H9 (cell line): ENCODE results near the gene GALR3. TPM values are rescaled to one million over a fixed set of nuclear protein-coding genes. Genes with fewer than 3 reads are reported as not detected.

Experiments used
- DNase-seq: peaks from one replicate; pipeline ENCODE4 v3.0.0-alpha.2; 2017
- H2AFZ ChIP-seq: one replicate; pipeline ENCODE4 v1.6.1; 2013; ENCODE audit warnings: mild to moderate bottlenecking, low read length, control low read depth, moderate library complexity
- H2AK5ac ChIP-seq: 2 replicates; pipeline ENCODE4 v1.6.1; 2013; ENCODE audit warnings: low read length, control low read depth, mixed read lengths; ENCODE audit not compliant: insufficient read length
- H2BK120ac ChIP-seq: one replicate; pipeline ENCODE4 v1.6.1; 2013; ENCODE audit warnings: low read depth, mild to moderate bottlenecking, low read length, control low read depth, inconsistent platforms; ENCODE audit not compliant: poor library complexity, severe bottlenecking
- H2BK12ac ChIP-seq: 2 replicates; pipeline ENCODE4 v1.6.1; 2013; ENCODE audit warnings: low read length, control low read depth, mixed read lengths, low read depth; ENCODE audit not compliant: insufficient read length
- H2BK15ac ChIP-seq: 2 replicates; pipeline ENCODE4 v1.6.1; 2013; ENCODE audit warnings: low read depth, low read length, control low read depth
- H2BK20ac ChIP-seq: one replicate; pipeline ENCODE4 v1.6.1; 2013; ENCODE audit warnings: low read depth, mild to moderate bottlenecking, low read length, control low read depth, inconsistent platforms; ENCODE audit not compliant: poor library complexity, severe bottlenecking
- H2BK5ac ChIP-seq: 2 replicates; pipeline ENCODE4 v1.6.1; 2013; ENCODE audit warnings: low read length, control low read depth, mixed read lengths; ENCODE audit not compliant: insufficient read length
- H3K14ac ChIP-seq: 2 replicates; pipeline ENCODE4 v1.6.1; 2013; ENCODE audit warnings: low read length, control low read depth; ENCODE audit not compliant: insufficient read depth
- H3K18ac ChIP-seq: 2 replicates; pipeline ENCODE4 v1.6.1; 2013; ENCODE audit warnings: low read depth, mild to moderate bottlenecking, mixed read lengths, low read length, control low read depth; ENCODE audit not compliant: insufficient read length
- H3K23ac ChIP-seq: 2 replicates; pipeline ENCODE4 v1.6.1; 2013; ENCODE audit warnings: low read length, control low read depth, mixed read lengths, low read depth; ENCODE audit not compliant: insufficient read length
- H3K23me2 ChIP-seq: 2 replicates; pipeline ENCODE4 v1.6.1; 2013; ENCODE audit warnings: low read depth, mild to moderate bottlenecking, mixed read lengths, low read length, control low read depth; ENCODE audit not compliant: insufficient read length, poor library complexity, severe bottlenecking
- H3K27ac ChIP-seq: 2 replicates; pipeline ENCODE4 v1.5.1; 2013; ENCODE audit warnings: low read length, control low read depth, mixed read lengths, low read depth; ENCODE audit not compliant: insufficient read length
- H3K27me3 ChIP-seq: 2 replicates; pipeline ENCODE4 v1.6.1; 2013; ENCODE audit warnings: low read length, control low read depth, inconsistent platforms; ENCODE audit not compliant: insufficient read depth
- H3K4ac ChIP-seq: 2 replicates; pipeline ENCODE4 v1.6.1; 2013; ENCODE audit warnings: low read depth, mild to moderate bottlenecking, control low read depth, inconsistent platforms, low read length, moderate library complexity
- H3K4me1 ChIP-seq: 2 replicates; pipeline ENCODE4 v1.6.1; 2013; ENCODE audit warnings: low read length, control low read depth, inconsistent platforms; ENCODE audit not compliant: insufficient read depth
- H3K4me2 ChIP-seq: 2 replicates; pipeline ENCODE4 v1.6.1; 2013; ENCODE audit warnings: low read length, control low read depth, mixed read lengths; ENCODE audit not compliant: insufficient read length, insufficient read depth
- H3K56ac ChIP-seq: 2 replicates; pipeline ENCODE4 v1.6.1; 2013; ENCODE audit warnings: low read depth, mild to moderate bottlenecking, mixed read lengths, low read length, control low read depth; ENCODE audit not compliant: insufficient read length
- H3K79me1 ChIP-seq: 2 replicates; pipeline ENCODE4 v1.6.1; 2013; ENCODE audit warnings: low read depth, mild to moderate bottlenecking, moderate library complexity, low read length, control low read depth, inconsistent platforms; ENCODE audit not compliant: insufficient read depth, poor library complexity, severe bottlenecking
- H3K79me2 ChIP-seq: 2 replicates; pipeline ENCODE4 v1.6.1; 2013; ENCODE audit warnings: low read length, control low read depth, inconsistent platforms; ENCODE audit not compliant: insufficient read depth
- H3K9ac ChIP-seq: 2 replicates; pipeline ENCODE4 v1.6.1; 2013; ENCODE audit warnings: low read length, control low read depth, mixed read lengths; ENCODE audit not compliant: insufficient read length; ENCODE audit errors: extremely low read depth
- H3K9me3 ChIP-seq: one replicate; pipeline ENCODE4 v1.6.1; 2013; ENCODE audit warnings: low read depth, low read length, inconsistent platforms; ENCODE audit not compliant: control insufficient read depth
- H3T11ph ChIP-seq: one replicate; pipeline ENCODE4 v1.6.1; 2013; ENCODE audit warnings: mild to moderate bottlenecking, low read length, control low read depth, inconsistent platforms
- H4K20me1 ChIP-seq: one replicate; pipeline ENCODE4 v1.6.1; 2013; ENCODE audit not compliant: control insufficient read depth, insufficient read length, insufficient read depth
- H4K5ac ChIP-seq: 2 replicates; pipeline ENCODE4 v1.6.1; 2013; ENCODE audit warnings: low read depth, mild to moderate bottlenecking, mixed read lengths, low read length, control low read depth; ENCODE audit not compliant: insufficient read length
- H4K8ac ChIP-seq: replicated peaks from 2 replicates; pipeline ENCODE4 v1.6.1; 2013; ENCODE audit warnings: low read length, control low read depth, mixed read lengths, low read depth; ENCODE audit not compliant: insufficient read length
- H4K91ac ChIP-seq: 2 replicates; pipeline ENCODE4 v1.6.1; 2013; ENCODE audit warnings: low read depth, mild to moderate bottlenecking, moderate library complexity, mixed read lengths, low read length, control low read depth; ENCODE audit not compliant: insufficient read length
- H3K27ac Mint-ChIP-seq, 3 experiments: 2 replicates in 2 of 3; 3 replicates in 1 of 3; pipeline ENCODE4 v1.8.0; 2020 to 2021; ENCODE audit warnings: mixed read lengths in 3 of 3, mild to moderate bottlenecking in 1 of 3, moderate library complexity in 1 of 3
- H3K27me3 Mint-ChIP-seq: 2 replicates; pipeline ENCODE4 v1.8.0; 2021; ENCODE audit warnings: low read depth, mild to moderate bottlenecking, moderate library complexity, mixed read lengths
- H3K36me3 Mint-ChIP-seq, 3 experiments: 2 replicates in 2 of 3; 3 replicates in 1 of 3; pipeline ENCODE4 v1.8.0; 2020 to 2021; ENCODE audit warnings: low read depth in 3 of 3, mixed read lengths in 3 of 3; ENCODE audit not compliant: insufficient read depth in 1 of 3
- H3K4me1 Mint-ChIP-seq, 2 experiments: 2 replicates each; pipeline ENCODE4 v1.8.0; 2020; ENCODE audit warnings: mixed read lengths in 2 of 2
- H3K4me3 Mint-ChIP-seq, 2 experiments: 2 replicates in 1 of 2; 3 replicates in 1 of 2; pipeline ENCODE4 v1.8.0; 2020 to 2021; ENCODE audit warnings: mild to moderate bottlenecking in 2 of 2, mixed read lengths in 2 of 2, moderate library complexity in 1 of 2
- H3K9me3 Mint-ChIP-seq, 2 experiments: 2 replicates in 1 of 2; 3 replicates in 1 of 2; pipeline ENCODE4 v1.8.0; 2020; ENCODE audit warnings: mild to moderate bottlenecking in 2 of 2, mixed read lengths in 2 of 2, moderate library complexity in 1 of 2
- CTCF ChIP-seq: fragments of 200-600 bp; sonication (generic); conservative IDR thresholded peaks from 3 replicates; pipeline ENCODE4 v1.8.0; 2021; ENCODE audit warnings: antibody characterized with exemption, mild to moderate bottlenecking
- whole genome bisulfite sequencing: extraction: QIAGEN DNeasy Blood & Tissue Kit; methylation state at CpG from one replicate; pipeline ENCODE4 v1.1.7; 2013; ENCODE audit warnings: missing lambda C conversion rate, low lambda C conversion rate, mixed read lengths; ENCODE audit not compliant: insufficient read length; ENCODE audit errors: extremely low coverage; 5-methylcytosine and 5-hydroxymethylcytosine counted together
- total RNA-seq: library from RNA; stranded (reverse); gene quantifications from 2 replicates; pipeline ENCODE4 v1.2.1, GENCODE V29; 2021

Gene GALR3
- total RNA-seq, 1 experiment from 2014 or later, result 0.59 TPM

GRCh38 chr22:37806409-37807333 lies 16.5 kb upstream of the GALR3 start:
- no peaks in the 10 kb centered on the region for H4K20me1 ChIP-seq

More at GRCh38 chr22:37806409-37807333, 16.5 kb upstream of the GALR3 start:
- no peak overlapping the region for H2BK15ac ChIP-seq
- 0 out of 3 replicates have a peak, but pooled peaks have one; percentile 5 for TF ChIP-seq CTCF
- H3K4me1 ChIP-seq, result no peaks in the 10 kb centered on the region; the same call in 1 of the 2 replicates
- H2BK120ac ChIP-seq, result no peak overlapping the region
- H3K56ac ChIP-seq, result no peak overlapping the region
- peaks cover 54% of the 10 kb centered on the region for H3K23me2 ChIP-seq
- H3K36me3 Mint-ChIP-seq, result peaks cover 0 to 4% (median 0%) of the 10 kb centered on the region in 3 experiments; a peak in 2 of 7 replicates
- no peak for DNase-seq
- no peak overlapping the region for H2AFZ ChIP-seq
- no peak overlapping the region for H2BK20ac ChIP-seq
- peaks cover 2% of the 10 kb centered on the region; the same call in 1 of the 2 replicates for H3K79me2 ChIP-seq
- H3K4me2 ChIP-seq, result peak overlapping the region; percentile 87
- peaks cover 2% of the 10 kb centered on the region for H3K79me1 ChIP-seq
- H3K23ac ChIP-seq, result no peak overlapping the region
- H3K27ac ChIP-seq, result no peak overlapping the region
- H3K18ac ChIP-seq, result no peak overlapping the region
- H2BK5ac ChIP-seq, result no peak overlapping the region
- peaks cover 35 to 43% of the 10 kb centered on the region in 2 experiments for H3K4me1 Mint-ChIP-seq
- peak overlapping the region in 1 of 3 experiments; percentile 72; a peak in 2 of 7 replicates for H3K27ac Mint-ChIP-seq
- H4K5ac ChIP-seq, result no peak overlapping the region
- WGBS, result no CpG with 5 or more reads among the region's 19 CpGs
- H3K9me3 ChIP-seq, result no peaks in the 10 kb centered on the region
- no peak overlapping the region for H4K91ac ChIP-seq
- peaks cover 13% of the 10 kb centered on the region; the same call in 1 of the 2 replicates for H3K27me3 ChIP-seq
- peak overlapping the region; percentile 81 to 93 for H3K4me3 Mint-ChIP-seq
- peaks cover 45% of the 10 kb centered on the region for H3K27me3 Mint-ChIP-seq
- no peak overlapping the region for H3K14ac ChIP-seq
- H2AK5ac ChIP-seq, result no peak overlapping the region
- no peak overlapping the region for H2BK12ac ChIP-seq
- H3K9ac ChIP-seq, result peak overlapping the region; percentile 65
- H3K4ac ChIP-seq, result no peak overlapping the region
- peaks cover 0 to 4% of the 10 kb centered on the region in 2 experiments; a peak in 3 of 5 replicates for H3K9me3 Mint-ChIP-seq
- H3T11ph ChIP-seq, result no peak overlapping the region
- no peak overlapping the region for H4K8ac ChIP-seq
